Measurements from ENCODE around the gene TMEM258. TPM values are rescaled to one million over a fixed set of nuclear protein-coding genes. Genes with fewer than 3 reads are reported as not detected.

The TMEM258 gene
- total RNA-seq, 1 experiment from 2014 or later: 184 TPM

GRCh38 chr11:61765550-61766253, 26.7 kb downstream of the TMEM258 start:
- TF ChIP-seq, protein P1, sequence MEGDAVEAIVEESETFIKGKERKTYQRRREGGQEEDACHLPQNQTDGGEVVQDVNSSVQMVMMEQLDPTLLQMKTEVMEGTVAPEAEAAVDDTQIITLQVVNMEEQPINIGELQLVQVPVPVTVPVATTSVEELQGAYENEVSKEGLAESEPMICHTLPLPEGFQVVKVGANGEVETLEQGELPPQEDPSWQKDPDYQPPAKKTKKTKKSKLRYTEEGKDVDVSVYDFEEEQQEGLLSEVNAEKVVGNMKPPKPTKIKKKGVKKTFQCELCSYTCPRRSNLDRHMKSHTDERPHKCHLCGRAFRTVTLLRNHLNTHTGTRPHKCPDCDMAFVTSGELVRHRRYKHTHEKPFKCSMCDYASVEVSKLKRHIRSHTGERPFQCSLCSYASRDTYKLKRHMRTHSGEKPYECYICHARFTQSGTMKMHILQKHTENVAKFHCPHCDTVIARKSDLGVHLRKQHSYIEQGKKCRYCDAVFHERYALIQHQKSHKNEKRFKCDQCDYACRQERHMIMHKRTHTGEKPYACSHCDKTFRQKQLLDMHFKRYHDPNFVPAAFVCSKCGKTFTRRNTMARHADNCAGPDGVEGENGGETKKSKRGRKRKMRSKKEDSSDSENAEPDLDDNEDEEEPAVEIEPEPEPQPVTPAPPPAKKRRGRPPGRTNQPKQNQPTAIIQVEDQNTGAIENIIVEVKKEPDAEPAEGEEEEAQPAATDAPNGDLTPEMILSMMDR (IDR thresholded peaks at IDR 0.05; ENCODE audit: unreplicated experiment): no peak
- no peak overlapping the region for H3K27ac Mint-ChIP-seq (ENCODE audit: low read depth, unreplicated experiment)
- peaks cover 5% of the 10 kb centered on the region for H3K4me1 Mint-ChIP-seq (ENCODE audit: insufficient read depth, unreplicated experiment)
- peaks cover 10% of the 10 kb centered on the region for H3K27me3 Mint-ChIP-seq (ENCODE audit: insufficient read depth, unreplicated experiment)
- DNase-seq (ENCODE audit: unreplicated experiment): no peak
- no peak overlapping the region for H3K4me3 Mint-ChIP-seq (ENCODE audit: unreplicated experiment)
- H3K9me3 Mint-ChIP-seq (ENCODE audit: unreplicated experiment): no peaks in the 10 kb centered on the region
- POLR2A ChIA-PET: no interaction called here
- intact Hi-C loops (cut with micrococcal nuclease): no loop called here
- CTCF ChIA-PET: interaction anchor here (0.9 to 1.4 kb wide), 4 partner anchors 17 to 32 kb away, joined by 3 to 6 read pairs (median 3); no protein-coding TSS in a partner anchor
- H3K36me3 Mint-ChIP-seq (ENCODE audit: insufficient read depth, unreplicated experiment): no peaks in the 10 kb centered on the region
- no TSS peak for BruUV-seq (replicated peaks)

DNA sequence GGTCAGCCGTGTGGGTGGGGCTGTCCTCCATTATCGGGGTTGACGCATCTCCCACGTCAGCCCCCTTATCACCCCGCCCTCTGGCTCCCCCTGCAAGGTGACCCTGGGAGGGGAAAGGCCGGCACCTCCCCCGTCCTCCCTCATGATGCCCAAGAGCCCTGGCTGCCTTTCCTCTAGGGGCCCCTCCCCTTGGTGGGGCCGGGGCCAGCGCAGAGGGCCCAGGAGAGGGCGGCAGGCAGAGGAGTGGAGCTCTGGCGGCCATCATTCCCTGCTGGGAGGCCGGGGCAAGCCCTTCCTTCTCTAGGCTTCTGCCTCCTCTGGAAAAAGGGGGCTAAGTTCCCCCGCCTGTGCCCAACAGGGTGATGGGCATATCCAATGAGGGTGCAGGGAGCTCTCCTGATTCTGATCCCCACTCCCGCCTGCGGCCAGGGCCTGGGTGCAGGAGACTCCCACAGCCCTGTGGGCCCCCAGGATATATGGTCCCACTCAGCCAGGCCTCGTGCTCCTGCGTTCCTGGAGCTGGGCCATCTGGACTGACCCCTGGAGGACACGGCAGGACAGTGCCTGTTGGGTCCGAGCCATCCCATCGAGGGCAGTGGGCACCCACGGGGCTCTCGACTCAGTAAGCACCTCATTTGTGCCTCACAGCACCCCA, 27.7 kb downstream of the TMEM258 start:
- peaks cover 5% of the 10 kb centered on the region for H3K4me1 Mint-ChIP-seq (ENCODE audit: insufficient read depth, unreplicated experiment)
- no TSS peak for BruUV-seq (replicated peaks)
- DNase-seq (ENCODE audit: unreplicated experiment): no peak
- H3K27ac Mint-ChIP-seq (ENCODE audit: low read depth, unreplicated experiment): no peak overlapping the region
- TF ChIP-seq, protein P1 (IDR thresholded peaks at IDR 0.05; ENCODE audit: unreplicated experiment): no peak
- CTCF ChIA-PET: interaction anchor here (1.0 to 1.6 kb wide), 3 partner anchors 16 to 24 kb away, joined by 3 to 6 read pairs (median 5); no protein-coding TSS in a partner anchor
- H3K27me3 Mint-ChIP-seq (ENCODE audit: insufficient read depth, unreplicated experiment): peaks cover 10% of the 10 kb centered on the region
- intact Hi-C loops (cut with micrococcal nuclease): no loop called here
- H3K9me3 Mint-ChIP-seq (ENCODE audit: unreplicated experiment): no peaks in the 10 kb centered on the region
- POLR2A ChIA-PET: interaction anchor here (0.6 kb wide), 1 partner anchor 82 kb away, joined by 3 read pairs; no protein-coding TSS in a partner anchor
- no peak overlapping the region for H3K4me3 Mint-ChIP-seq (ENCODE audit: unreplicated experiment)
- H3K36me3 Mint-ChIP-seq (ENCODE audit: insufficient read depth, unreplicated experiment): no peaks in the 10 kb centered on the region

GRCh38 chr11:61763930-61764605, 28.3 kb downstream of the TMEM258 start:
- no TSS peak for BruUV-seq (replicated peaks)
- no peaks in the 10 kb centered on the region for H3K9me3 Mint-ChIP-seq (ENCODE audit: unreplicated experiment)
- CTCF ChIA-PET: interaction anchor here (1.6 kb wide), 1 partner anchor 16 kb away, joined by 5 read pairs; no protein-coding TSS in a partner anchor
- H3K27ac Mint-ChIP-seq (ENCODE audit: low read depth, unreplicated experiment): no peak overlapping the region
- no peaks in the 10 kb centered on the region for H3K36me3 Mint-ChIP-seq (ENCODE audit: insufficient read depth, unreplicated experiment)
- no peak overlapping the region for H3K4me3 Mint-ChIP-seq (ENCODE audit: unreplicated experiment)
- H3K4me1 Mint-ChIP-seq (ENCODE audit: insufficient read depth, unreplicated experiment): peaks cover 5% of the 10 kb centered on the region
- TF ChIP-seq, protein P1 (IDR thresholded peaks at IDR 0.05; ENCODE audit: unreplicated experiment): no peak
- peaks cover 10% of the 10 kb centered on the region for H3K27me3 Mint-ChIP-seq (ENCODE audit: insufficient read depth, unreplicated experiment)
- POLR2A ChIA-PET: interaction anchor here (0.6 kb wide), 1 partner anchor 81 kb away, joined by 3 read pairs; no protein-coding TSS in a partner anchor
- intact Hi-C loops (cut with micrococcal nuclease): no loop called here
- DNase-seq (ENCODE audit: unreplicated experiment): no peak

DNA sequence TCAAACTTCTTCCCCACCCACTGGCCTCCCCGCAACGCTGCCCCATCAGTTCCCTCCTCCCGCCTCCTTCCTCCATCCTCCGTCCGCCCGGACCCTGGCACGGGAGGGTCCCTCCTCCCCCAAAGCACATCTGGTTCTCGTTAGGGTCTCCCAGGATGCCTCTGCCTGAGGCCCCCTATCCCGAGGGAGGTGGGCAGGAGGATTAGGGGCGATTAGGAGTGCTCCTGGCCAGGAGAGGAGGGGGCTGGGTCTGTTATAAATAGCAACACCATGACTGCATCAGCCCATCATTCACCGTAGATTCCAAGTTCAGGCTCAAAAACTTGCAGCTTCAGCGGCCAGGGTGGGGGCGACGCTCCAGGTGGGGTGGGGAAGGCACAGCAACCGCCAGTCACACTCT, 29.6 kb downstream of the TMEM258 start:
- no peaks in the 10 kb centered on the region for H3K36me3 Mint-ChIP-seq (ENCODE audit: insufficient read depth, unreplicated experiment)
- intact Hi-C loops (cut with micrococcal nuclease): no loop called here
- no peak for DNase-seq (ENCODE audit: unreplicated experiment)
- H3K9me3 Mint-ChIP-seq (ENCODE audit: unreplicated experiment): no peaks in the 10 kb centered on the region
- H3K27me3 Mint-ChIP-seq (ENCODE audit: insufficient read depth, unreplicated experiment): peaks cover 10% of the 10 kb centered on the region
- peaks cover 5% of the 10 kb centered on the region for H3K4me1 Mint-ChIP-seq (ENCODE audit: insufficient read depth, unreplicated experiment)
- no TSS peak for BruUV-seq (replicated peaks)
- TF ChIP-seq, protein P1 (IDR thresholded peaks at IDR 0.05; ENCODE audit: unreplicated experiment): no peak
- ChIA-PET CTCF (no interaction called here), POLR2A (no interaction called here)
- H3K4me3 Mint-ChIP-seq (ENCODE audit: unreplicated experiment): no peak overlapping the region
- no peak overlapping the region for H3K27ac Mint-ChIP-seq (ENCODE audit: low read depth, unreplicated experiment)

Measured in MCF 10A (cell line).